DMS153 (cell line): Measurements from ENCODE around the gene SPATA6L.

Experiments used
- DNase-seq: peaks from one replicate; lab custom pipeline; 2025; lab: John Stamatoyannopoulos, UW

The SPATA6L gene

GRCh38 chr9:4548811-4549725 is 117.2 kb downstream of the SPATA6L start:
- no peak for DNase-seq
